H1 (cell line): ENCODE measurements around the gene CAMK2B.

Source experiments
- BCL11A ChIP-seq, 2 experiments: IDR thresholded peaks; one replicate each; pipeline ENCODE4 v1.6.1; 2011; ENCODE audit warnings: low read depth in 2 of 2, low read length in 2 of 2, mild to moderate bottlenecking in 2 of 2
- CHD2 ChIP-seq: IDR thresholded peaks from 2 replicates; pipeline ENCODE4 v1.6.1; 2012; ENCODE audit warnings: low read length, improper control_type of control experiment
- GABPA ChIP-seq: IDR thresholded peaks from 2 replicates; pipeline ENCODE4 v1.6.1; 2011; ENCODE audit warnings: mild to moderate bottlenecking, low read length, moderate library complexity, borderline replicate concordance; ENCODE audit not compliant: insufficient read depth
- SIN3A ChIP-seq, 2 experiments: IDR thresholded peaks in 1 of 2; conservative IDR thresholded peaks in 1 of 2; 2 replicates each; pipeline ENCODE4 v1.6.1; 2011 to 2012; ENCODE audit warnings: low read length in 2 of 2, improper control_type of control experiment in 1 of 2, low read depth in 1 of 2, mild to moderate bottlenecking in 1 of 2
- SIX5 ChIP-seq: IDR thresholded peaks from 2 replicates; pipeline ENCODE4 v1.6.1; 2011; ENCODE audit warnings: mild to moderate bottlenecking, low read depth, low read length
- TAF1 ChIP-seq: IDR thresholded peaks from 2 replicates; pipeline ENCODE4 v1.6.1; 2011; ENCODE audit warnings: mild to moderate bottlenecking, low read depth, low read length
- TF ChIP-seq, protein P1 (sequence below), 3 experiments: IDR thresholded peaks; 1 replicate in 2 of 3; 2 replicates in 1 of 3; pipeline versions ENCODE4 v1.5.1 to v1.6.1; 2011; ENCODE audit warnings: low read length in 3 of 3, mild to moderate bottlenecking in 3 of 3, inconsistent platforms in 2 of 3, low read depth in 1 of 3, moderate library complexity in 1 of 3; ENCODE audit not compliant: insufficient read depth in 1 of 3; ENCODE audit errors: control extremely low read depth in 1 of 3
- TF ChIP-seq, protein P2 (sequence below): IDR thresholded peaks from 2 replicates; pipeline ENCODE4 v1.6.1; 2012; ENCODE audit warnings: inconsistent platforms

DNA sequence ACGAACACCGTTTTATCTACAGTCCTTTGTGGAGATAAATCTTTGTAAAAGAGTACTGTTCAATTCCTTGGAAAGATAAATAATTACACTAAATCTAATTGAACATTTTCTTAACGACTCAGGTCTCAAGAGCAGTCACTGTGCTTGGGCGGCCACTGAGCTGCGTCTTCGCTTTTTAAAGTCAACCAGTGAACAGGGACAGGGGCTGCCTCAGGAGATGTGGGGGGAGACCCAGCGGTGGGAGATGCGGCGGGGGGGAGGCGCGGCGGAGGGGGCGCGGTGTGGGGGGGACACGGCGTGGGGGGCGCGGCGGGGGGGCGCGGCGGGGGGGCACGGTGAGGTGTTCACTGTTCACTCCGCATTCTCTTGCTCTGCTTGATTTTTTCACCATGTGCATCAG is 39.8 kb downstream of the CAMK2B start:
- TF ChIP-seq BCL11A (IDR thresholded peaks at IDR 0.05; ENCODE audit: low read depth in 2 of 2, low read length in 2 of 2) = no peak
- TF ChIP-seq, protein P1, sequence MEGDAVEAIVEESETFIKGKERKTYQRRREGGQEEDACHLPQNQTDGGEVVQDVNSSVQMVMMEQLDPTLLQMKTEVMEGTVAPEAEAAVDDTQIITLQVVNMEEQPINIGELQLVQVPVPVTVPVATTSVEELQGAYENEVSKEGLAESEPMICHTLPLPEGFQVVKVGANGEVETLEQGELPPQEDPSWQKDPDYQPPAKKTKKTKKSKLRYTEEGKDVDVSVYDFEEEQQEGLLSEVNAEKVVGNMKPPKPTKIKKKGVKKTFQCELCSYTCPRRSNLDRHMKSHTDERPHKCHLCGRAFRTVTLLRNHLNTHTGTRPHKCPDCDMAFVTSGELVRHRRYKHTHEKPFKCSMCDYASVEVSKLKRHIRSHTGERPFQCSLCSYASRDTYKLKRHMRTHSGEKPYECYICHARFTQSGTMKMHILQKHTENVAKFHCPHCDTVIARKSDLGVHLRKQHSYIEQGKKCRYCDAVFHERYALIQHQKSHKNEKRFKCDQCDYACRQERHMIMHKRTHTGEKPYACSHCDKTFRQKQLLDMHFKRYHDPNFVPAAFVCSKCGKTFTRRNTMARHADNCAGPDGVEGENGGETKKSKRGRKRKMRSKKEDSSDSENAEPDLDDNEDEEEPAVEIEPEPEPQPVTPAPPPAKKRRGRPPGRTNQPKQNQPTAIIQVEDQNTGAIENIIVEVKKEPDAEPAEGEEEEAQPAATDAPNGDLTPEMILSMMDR (IDR thresholded peaks at IDR 0.05; ENCODE audit: control extremely low read depth in 1 of 3, insufficient read depth in 1 of 3, low read depth in 1 of 3, low read length in 3 of 3) = no peak
- no peak for TF ChIP-seq SIN3A (conservative IDR thresholded peaks at IDR 0.05 in 1 of 2, IDR thresholded peaks at IDR 0.05 in 1 of 2; ENCODE audit: low read depth in 1 of 2, low read length in 2 of 2)
- no peak for TF ChIP-seq TAF1
- TF ChIP-seq, protein P2, sequence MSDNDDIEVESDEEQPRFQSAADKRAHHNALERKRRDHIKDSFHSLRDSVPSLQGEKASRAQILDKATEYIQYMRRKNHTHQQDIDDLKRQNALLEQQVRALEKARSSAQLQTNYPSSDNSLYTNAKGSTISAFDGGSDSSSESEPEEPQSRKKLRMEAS = no peak
- TF ChIP-seq GABPA = no peak
- no peak for TF ChIP-seq SIX5
- no peak for TF ChIP-seq CHD2
